H9 (cell line): Measurements from ENCODE around the gene DACT3. TPM values are rescaled to one million over a fixed set of nuclear protein-coding genes. Genes with fewer than 3 reads are reported as not detected.

Source experiments
- DNase-seq: peaks from one replicate; pipeline ENCODE4 v3.0.0-alpha.2; 2017
- H2AFZ ChIP-seq: one replicate; pipeline ENCODE4 v1.6.1; 2013; ENCODE audit warnings: mild to moderate bottlenecking, low read length, control low read depth, moderate library complexity
- H2AK5ac ChIP-seq: 2 replicates; pipeline ENCODE4 v1.6.1; 2013; ENCODE audit warnings: low read length, control low read depth, mixed read lengths; ENCODE audit not compliant: insufficient read length
- H2BK120ac ChIP-seq: one replicate; pipeline ENCODE4 v1.6.1; 2013; ENCODE audit warnings: low read depth, mild to moderate bottlenecking, low read length, control low read depth, inconsistent platforms; ENCODE audit not compliant: poor library complexity, severe bottlenecking
- H2BK12ac ChIP-seq: 2 replicates; pipeline ENCODE4 v1.6.1; 2013; ENCODE audit warnings: low read length, control low read depth, mixed read lengths, low read depth; ENCODE audit not compliant: insufficient read length
- H2BK15ac ChIP-seq: 2 replicates; pipeline ENCODE4 v1.6.1; 2013; ENCODE audit warnings: low read depth, low read length, control low read depth
- H2BK20ac ChIP-seq: one replicate; pipeline ENCODE4 v1.6.1; 2013; ENCODE audit warnings: low read depth, mild to moderate bottlenecking, low read length, control low read depth, inconsistent platforms; ENCODE audit not compliant: poor library complexity, severe bottlenecking
- H2BK5ac ChIP-seq: 2 replicates; pipeline ENCODE4 v1.6.1; 2013; ENCODE audit warnings: low read length, control low read depth, mixed read lengths; ENCODE audit not compliant: insufficient read length
- H3K14ac ChIP-seq: 2 replicates; pipeline ENCODE4 v1.6.1; 2013; ENCODE audit warnings: low read length, control low read depth; ENCODE audit not compliant: insufficient read depth
- H3K18ac ChIP-seq: 2 replicates; pipeline ENCODE4 v1.6.1; 2013; ENCODE audit warnings: low read depth, mild to moderate bottlenecking, mixed read lengths, low read length, control low read depth; ENCODE audit not compliant: insufficient read length
- H3K23ac ChIP-seq: 2 replicates; pipeline ENCODE4 v1.6.1; 2013; ENCODE audit warnings: low read length, control low read depth, mixed read lengths, low read depth; ENCODE audit not compliant: insufficient read length
- H3K23me2 ChIP-seq: 2 replicates; pipeline ENCODE4 v1.6.1; 2013; ENCODE audit warnings: low read depth, mild to moderate bottlenecking, mixed read lengths, low read length, control low read depth; ENCODE audit not compliant: insufficient read length, poor library complexity, severe bottlenecking
- H3K27ac ChIP-seq: 2 replicates; pipeline ENCODE4 v1.5.1; 2013; ENCODE audit warnings: low read length, control low read depth, mixed read lengths, low read depth; ENCODE audit not compliant: insufficient read length
- H3K27me3 ChIP-seq: 2 replicates; pipeline ENCODE4 v1.6.1; 2013; ENCODE audit warnings: low read length, control low read depth, inconsistent platforms; ENCODE audit not compliant: insufficient read depth
- H3K4ac ChIP-seq: 2 replicates; pipeline ENCODE4 v1.6.1; 2013; ENCODE audit warnings: low read depth, mild to moderate bottlenecking, control low read depth, inconsistent platforms, low read length, moderate library complexity
- H3K4me1 ChIP-seq: 2 replicates; pipeline ENCODE4 v1.6.1; 2013; ENCODE audit warnings: low read length, control low read depth, inconsistent platforms; ENCODE audit not compliant: insufficient read depth
- H3K4me2 ChIP-seq: 2 replicates; pipeline ENCODE4 v1.6.1; 2013; ENCODE audit warnings: low read length, control low read depth, mixed read lengths; ENCODE audit not compliant: insufficient read length, insufficient read depth
- H3K56ac ChIP-seq: 2 replicates; pipeline ENCODE4 v1.6.1; 2013; ENCODE audit warnings: low read depth, mild to moderate bottlenecking, mixed read lengths, low read length, control low read depth; ENCODE audit not compliant: insufficient read length
- H3K79me1 ChIP-seq: 2 replicates; pipeline ENCODE4 v1.6.1; 2013; ENCODE audit warnings: low read depth, mild to moderate bottlenecking, moderate library complexity, low read length, control low read depth, inconsistent platforms; ENCODE audit not compliant: insufficient read depth, poor library complexity, severe bottlenecking
- H3K79me2 ChIP-seq: 2 replicates; pipeline ENCODE4 v1.6.1; 2013; ENCODE audit warnings: low read length, control low read depth, inconsistent platforms; ENCODE audit not compliant: insufficient read depth
- H3K9ac ChIP-seq: 2 replicates; pipeline ENCODE4 v1.6.1; 2013; ENCODE audit warnings: low read length, control low read depth, mixed read lengths; ENCODE audit not compliant: insufficient read length; ENCODE audit errors: extremely low read depth
- H3K9me3 ChIP-seq: one replicate; pipeline ENCODE4 v1.6.1; 2013; ENCODE audit warnings: low read depth, low read length, inconsistent platforms; ENCODE audit not compliant: control insufficient read depth
- H3T11ph ChIP-seq: one replicate; pipeline ENCODE4 v1.6.1; 2013; ENCODE audit warnings: mild to moderate bottlenecking, low read length, control low read depth, inconsistent platforms
- H4K20me1 ChIP-seq: one replicate; pipeline ENCODE4 v1.6.1; 2013; ENCODE audit not compliant: control insufficient read depth, insufficient read length, insufficient read depth
- H4K5ac ChIP-seq: 2 replicates; pipeline ENCODE4 v1.6.1; 2013; ENCODE audit warnings: low read depth, mild to moderate bottlenecking, mixed read lengths, low read length, control low read depth; ENCODE audit not compliant: insufficient read length
- H4K8ac ChIP-seq: replicated peaks from 2 replicates; pipeline ENCODE4 v1.6.1; 2013; ENCODE audit warnings: low read length, control low read depth, mixed read lengths, low read depth; ENCODE audit not compliant: insufficient read length
- H4K91ac ChIP-seq: 2 replicates; pipeline ENCODE4 v1.6.1; 2013; ENCODE audit warnings: low read depth, mild to moderate bottlenecking, moderate library complexity, mixed read lengths, low read length, control low read depth; ENCODE audit not compliant: insufficient read length
- H3K27ac Mint-ChIP-seq, 3 experiments: 2 replicates in 2 of 3; 3 replicates in 1 of 3; pipeline ENCODE4 v1.8.0; 2020 to 2021; ENCODE audit warnings: mixed read lengths in 3 of 3, mild to moderate bottlenecking in 1 of 3, moderate library complexity in 1 of 3
- H3K27me3 Mint-ChIP-seq: 2 replicates; pipeline ENCODE4 v1.8.0; 2021; ENCODE audit warnings: low read depth, mild to moderate bottlenecking, moderate library complexity, mixed read lengths
- H3K36me3 Mint-ChIP-seq, 3 experiments: 2 replicates in 2 of 3; 3 replicates in 1 of 3; pipeline ENCODE4 v1.8.0; 2020 to 2021; ENCODE audit warnings: low read depth in 3 of 3, mixed read lengths in 3 of 3; ENCODE audit not compliant: insufficient read depth in 1 of 3
- H3K4me1 Mint-ChIP-seq, 2 experiments: 2 replicates each; pipeline ENCODE4 v1.8.0; 2020; ENCODE audit warnings: mixed read lengths in 2 of 2
- H3K4me3 Mint-ChIP-seq, 2 experiments: 2 replicates in 1 of 2; 3 replicates in 1 of 2; pipeline ENCODE4 v1.8.0; 2020 to 2021; ENCODE audit warnings: mild to moderate bottlenecking in 2 of 2, mixed read lengths in 2 of 2, moderate library complexity in 1 of 2
- H3K9me3 Mint-ChIP-seq, 2 experiments: 2 replicates in 1 of 2; 3 replicates in 1 of 2; pipeline ENCODE4 v1.8.0; 2020; ENCODE audit warnings: mild to moderate bottlenecking in 2 of 2, mixed read lengths in 2 of 2, moderate library complexity in 1 of 2
- WGBS: extraction: QIAGEN DNeasy Blood & Tissue Kit; methylation state at CpG from one replicate; pipeline ENCODE4 v1.1.7; 2013; ENCODE audit warnings: missing lambda C conversion rate, low lambda C conversion rate, mixed read lengths; ENCODE audit not compliant: insufficient read length; ENCODE audit errors: extremely low coverage; 5-methylcytosine and 5-hydroxymethylcytosine counted together
- total RNA-seq: library from RNA; stranded (reverse); gene quantifications from 2 replicates; pipeline ENCODE4 v1.2.1, GENCODE V29; 2021
- TF ChIP-seq, protein P1 (sequence below): fragments of 200-600 bp; sonication (generic); conservative IDR thresholded peaks from 3 replicates; pipeline ENCODE4 v1.8.0; 2021; ENCODE audit warnings: antibody characterized with exemption, mild to moderate bottlenecking

DACT3 gene
- total RNA-seq, 1 experiment from 2014 or later: 0.87 TPM

DNA sequence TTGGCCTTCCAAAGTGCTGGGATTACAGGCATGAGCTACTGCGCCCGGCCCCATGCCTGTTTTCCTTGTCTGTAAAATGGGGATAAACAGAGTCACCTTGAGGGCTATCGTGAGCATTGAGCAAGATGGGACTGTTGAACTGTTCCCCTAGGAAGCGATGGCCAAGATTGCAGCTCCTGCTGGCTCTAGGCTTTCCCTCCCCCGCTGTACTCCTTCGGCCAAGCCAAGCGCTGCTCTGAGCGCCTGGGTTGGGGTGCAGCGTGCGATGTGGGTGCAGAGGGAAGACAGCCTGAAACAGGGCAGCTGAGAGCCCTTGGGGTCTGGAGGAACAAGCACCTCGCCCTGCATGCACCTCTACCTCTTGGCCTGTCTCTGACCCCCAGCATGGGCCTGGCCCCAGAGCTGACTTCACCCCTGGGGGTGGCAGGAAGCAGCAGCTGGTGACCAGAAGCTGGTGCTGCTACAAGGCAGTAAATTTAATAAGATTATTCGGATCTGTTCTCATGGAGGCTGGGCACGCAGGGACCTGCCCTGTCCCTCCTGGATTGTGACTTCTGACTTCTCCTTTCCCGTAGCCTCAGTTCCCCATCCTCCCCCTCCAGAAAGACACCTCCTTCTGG, 30.3 kb downstream of the DACT3 start:
- TF ChIP-seq, protein P1, sequence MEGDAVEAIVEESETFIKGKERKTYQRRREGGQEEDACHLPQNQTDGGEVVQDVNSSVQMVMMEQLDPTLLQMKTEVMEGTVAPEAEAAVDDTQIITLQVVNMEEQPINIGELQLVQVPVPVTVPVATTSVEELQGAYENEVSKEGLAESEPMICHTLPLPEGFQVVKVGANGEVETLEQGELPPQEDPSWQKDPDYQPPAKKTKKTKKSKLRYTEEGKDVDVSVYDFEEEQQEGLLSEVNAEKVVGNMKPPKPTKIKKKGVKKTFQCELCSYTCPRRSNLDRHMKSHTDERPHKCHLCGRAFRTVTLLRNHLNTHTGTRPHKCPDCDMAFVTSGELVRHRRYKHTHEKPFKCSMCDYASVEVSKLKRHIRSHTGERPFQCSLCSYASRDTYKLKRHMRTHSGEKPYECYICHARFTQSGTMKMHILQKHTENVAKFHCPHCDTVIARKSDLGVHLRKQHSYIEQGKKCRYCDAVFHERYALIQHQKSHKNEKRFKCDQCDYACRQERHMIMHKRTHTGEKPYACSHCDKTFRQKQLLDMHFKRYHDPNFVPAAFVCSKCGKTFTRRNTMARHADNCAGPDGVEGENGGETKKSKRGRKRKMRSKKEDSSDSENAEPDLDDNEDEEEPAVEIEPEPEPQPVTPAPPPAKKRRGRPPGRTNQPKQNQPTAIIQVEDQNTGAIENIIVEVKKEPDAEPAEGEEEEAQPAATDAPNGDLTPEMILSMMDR: no peak
- peak overlapping the region; percentile 27 for H3K18ac ChIP-seq
- H3K23me2 ChIP-seq: peaks cover 9% of the 10 kb centered on the region
- H2AK5ac ChIP-seq: no peak overlapping the region
- no peak overlapping the region for H3K27ac ChIP-seq
- no peak overlapping the region for H4K8ac ChIP-seq
- no peaks in the 10 kb centered on the region for H3K79me1 ChIP-seq
- H2AFZ ChIP-seq: no peak overlapping the region
- no peak for DNase-seq
- H3T11ph ChIP-seq: no peak overlapping the region
- H3K56ac ChIP-seq: no peak overlapping the region
- H4K20me1 ChIP-seq: no peaks in the 10 kb centered on the region
- no peak overlapping the region for H3K4me2 ChIP-seq
- 0 out of 7 replicates have a peak overlapping the region, but pooled peaks of 1 of the 3 experiments have one; percentile 8 for H3K27ac Mint-ChIP-seq
- no peak overlapping the region for H4K5ac ChIP-seq
- H3K9ac ChIP-seq: no peak overlapping the region
- no peaks in the 10 kb centered on the region; a peak in 1 of 5 replicates for H3K9me3 Mint-ChIP-seq
- H4K91ac ChIP-seq: no peak overlapping the region
- no CpG with 5 or more reads among the region's 14 CpGs for whole genome bisulfite sequencing
- H3K14ac ChIP-seq: peak overlapping the region; percentile 70; the same call in 1 of the 2 replicates
- H3K4me1 Mint-ChIP-seq: peaks cover 20 to 28% of the 10 kb centered on the region in 2 experiments
- H3K36me3 Mint-ChIP-seq: no peaks in the 10 kb centered on the region
- peaks cover 15% of the 10 kb centered on the region for H3K27me3 ChIP-seq
- no peak overlapping the region for H2BK15ac ChIP-seq
- no peak overlapping the region for H2BK20ac ChIP-seq
- H2BK5ac ChIP-seq: no peak overlapping the region
- H2BK120ac ChIP-seq: no peak overlapping the region
- H3K79me2 ChIP-seq: no peaks in the 10 kb centered on the region
- peaks cover 42% of the 10 kb centered on the region for H3K27me3 Mint-ChIP-seq
- H3K9me3 ChIP-seq: no peaks in the 10 kb centered on the region
- no peak overlapping the region for H3K23ac ChIP-seq
- H3K4me1 ChIP-seq: peaks cover 7% of the 10 kb centered on the region; the same call in 1 of the 2 replicates
- H3K4me3 Mint-ChIP-seq: no peak overlapping the region
- H2BK12ac ChIP-seq: no peak overlapping the region
- H3K4ac ChIP-seq: no peak overlapping the region
